Transverse colon (tissue), 4 donors: ENCODE results near the gene EHBP1L1. TPM values are rescaled to one million over a fixed set of nuclear protein-coding genes. Genes with fewer than 3 reads are reported as not detected.

ENCODE experiments used
- DNase-seq: peaks from one replicate; pipeline ENCODE4 v3.0.0-alpha.2; 2019
- H3K27ac ChIP-seq, 4 donors: fragments of 200-600 bp; sonication (generic); 2 replicates each; pipeline ENCODE4 v1.5.1; 2016 to 2018; ENCODE audit warnings: inconsistent platforms in 4 of 4
- H3K27me3 ChIP-seq: fragments of 200-600 bp; sonication (generic); 2 replicates; pipeline ENCODE4 v1.5.1; 2017; ENCODE audit warnings: inconsistent platforms
- H3K36me3 ChIP-seq, 4 donors: fragments of 200-600 bp; sonication (generic); 2 replicates each; pipeline ENCODE4 v1.5.1; 2017 to 2019; ENCODE audit warnings: inconsistent platforms in 4 of 4
- H3K4me1 ChIP-seq, 4 donors: fragments of 200-600 bp; sonication (generic); 2 replicates each; pipeline ENCODE4 v1.5.1; 2017 to 2020; ENCODE audit warnings: inconsistent platforms in 4 of 4
- H3K4me3 ChIP-seq, 4 donors: fragments of 200-600 bp; sonication (generic); 1 replicate in 1 of 4; 2 replicates in 3 of 4; pipeline versions ENCODE4 v1.5.1 to v1.6.1; 2017 to 2019; ENCODE audit warnings: inconsistent platforms in 4 of 4
- H3K9me3 ChIP-seq, 2 donors: fragments of 200-600 bp; sonication (generic); 2 replicates each; pipeline ENCODE4 v1.5.1; 2017 to 2019; ENCODE audit warnings: inconsistent platforms in 2 of 2
- CTCF ChIP-seq, 5 experiments: fragments of 200-600 bp in 3 of 5; fragments of 450-650 bp in 2 of 5; sonication (generic) in 3 of 5; IDR thresholded peaks; 1 replicate in 2 of 5; 2 replicates in 3 of 5; pipeline ENCODE4 v1.5.1; 2016 to 2017; ENCODE audit warnings: antibody characterized with exemption in 5 of 5, inconsistent platforms in 3 of 5, mild to moderate bottlenecking in 2 of 5, moderate library complexity in 1 of 5
- EP300 ChIP-seq: sonication (generic); formaldehyde crosslinking; IDR thresholded peaks from one replicate; pipeline ENCODE4 v1.6.1; 2017; ENCODE audit warnings: antibody characterized with exemption, low read depth
- POLR2A ChIP-seq: fragments of 450-650 bp; IDR thresholded peaks from one replicate; pipeline ENCODE4 v1.6.1; 2016; ENCODE audit warnings: antibody characterized with exemption, mild to moderate bottlenecking, moderate library complexity
- POLR2AphosphoS5 ChIP-seq, 3 donors: sonication (generic); formaldehyde crosslinking; IDR thresholded peaks; one replicate each; pipeline ENCODE4 v1.6.1; 2016; ENCODE audit warnings: antibody characterized with exemption in 3 of 3
- WGBS, 2 donors: methylation state at CpG; one replicate each; pipeline ENCODE4 v1.1.5; 2018; ENCODE audit warnings: low coverage in 1 of 2; 5-methylcytosine and 5-hydroxymethylcytosine counted together
- in situ Hi-C, 4 donors: fragments of 200-750 bp; cut with MboI; loops; one replicate each; pipeline versions ENCODE4 v1.15.0 to v1.15.1; 2017; ENCODE audit warnings: low sequenced_read_pairs in 3 of 4, low pct_ligation_motif_present in 1 of 4, low pct_unique_long_range_greater_than_20kb in 1 of 4
- intact Hi-C: fragments of 100-400 bp; cut with DNase I; formaldehyde crosslinking; loops from one replicate; pipeline ENCODE4 v1.15.1; 2023; ENCODE audit warnings: low total_unique reads
- total RNA-seq, 4 donors: library from RNA; depleted of rRNA; stranded (reverse); fragments of >200 nt; gene quantifications; one replicate each; pipeline ENCODE4 v1.1.0, GENCODE V29; 2016

EHBP1L1 gene
- total RNA-seq, 4 donors from 2014 or later = 90.2 to 215 (median 106) TPM

GRCh38 chr11:65541093-65541982 lies 34.5 kb upstream of the EHBP1L1 start:
- TF ChIP-seq POLR2AphosphoS5 (IDR thresholded peaks at IDR 0.05) (no peak), EP300 (no peak), CTCF (IDR thresholded peaks at IDR 0.05) (no peak), POLR2A (no peak)
- Histone ChIP-seq H3K27ac (peak overlapping the region; percentile 86 to 97 (median 92)), H3K9me3 (no peaks in the 10 kb centered on the region), H3K36me3 (peaks cover 0 to 12% (median 0%) of the 10 kb centered on the region in 4 donors), H3K4me3 (peak overlapping the region in 3 of 4 donors; percentile 35 to 48 (median 47)), H3K4me1 (peaks cover 14 to 27% (median 20%) of the 10 kb centered on the region in 4 donors), H3K27me3 (no peaks in the 10 kb centered on the region)
- intact Hi-C loops = loop anchor here (5.0 kb wide), 2 partner anchors 36 to 51 kb away; partner anchors contain the start of gene EHBP1L1
- DNase-seq = no peak
- in situ Hi-C loops = loop anchor here in 1 of 4 donors (5.0 kb wide), 1 partner anchor 61 kb away; no protein-coding TSS in a partner anchor
- 28% methylated on average over 15 of the region's 18 CpGs; no CpG with 5 or more reads in 1 of the 2 donors for WGBS, 2 donors

GRCh38 chr11:65542738-65543390 lies 33.0 kb upstream of the EHBP1L1 start:
- TF ChIP-seq CTCF (IDR thresholded peaks at IDR 0.05) (no peak), EP300 (no peak), POLR2A (no peak), POLR2AphosphoS5 (IDR thresholded peaks at IDR 0.05) (no peak)
- Histone ChIP-seq H3K9me3 (no peaks in the 10 kb centered on the region), H3K4me3 (no peak overlapping the region), H3K4me1 (peaks cover 15 to 36% (median 26%) of the 10 kb centered on the region in 4 donors), H3K27me3 (no peaks in the 10 kb centered on the region), H3K36me3 (peaks cover 0 to 12% (median 0%) of the 10 kb centered on the region in 4 donors), H3K27ac (no peak overlapping the region)
- DNase-seq = no peak
- in situ Hi-C loops (loop anchor here in 1 of 4 donors (5.0 kb wide), 1 partner anchor 59 kb away; no protein-coding TSS in a partner anchor), intact Hi-C loops (loop anchor here (5.0 kb wide), 2 partner anchors 34 to 49 kb away; partner anchors contain the start of gene EHBP1L1)
- WGBS, 2 donors = 95 to 100% methylated on average over 1 to 3 of the region's 3 CpGs

DNA sequence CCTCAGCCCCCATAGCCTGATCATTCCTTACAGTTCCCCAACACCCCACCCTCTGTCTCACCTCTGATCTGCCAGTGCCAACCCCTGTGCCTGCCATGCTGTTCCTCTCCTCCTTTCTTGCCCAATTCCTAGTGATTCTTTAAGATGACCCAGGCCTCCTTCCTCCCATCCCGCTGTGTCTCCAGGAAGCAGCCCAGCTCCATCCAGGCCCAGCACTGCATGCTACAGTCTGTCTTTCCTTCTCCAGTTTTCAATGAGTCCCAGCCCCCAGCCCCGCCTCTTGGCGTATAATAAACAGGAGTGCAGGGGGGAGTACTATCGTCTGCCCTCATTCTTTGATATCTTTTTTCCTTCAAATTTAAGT lies 30.0 kb upstream of the EHBP1L1 start:
- peak overlapping the region in 3 of 4 donors; percentile 30 to 51 (median 47) for H3K4me3 ChIP-seq
- in situ Hi-C loops (no loop called here), intact Hi-C loops (no loop called here)
- H3K27ac ChIP-seq = peak overlapping the region; percentile 83
- peaks cover 10 to 28% (median 19%) of the 10 kb centered on the region in 4 donors for H3K4me1 ChIP-seq
- H3K36me3 ChIP-seq = no peaks in the 10 kb centered on the region
- no peaks in the 10 kb centered on the region for H3K27me3 ChIP-seq
- H3K9me3 ChIP-seq = no peaks in the 10 kb centered on the region
- no peak for DNase-seq
- 40 to 51% methylated on average over 1 to 4 of the region's 4 CpGs for WGBS, 2 donors
- TF ChIP-seq POLR2AphosphoS5 (IDR thresholded peaks at IDR 0.05) (no peak), POLR2A (no peak), EP300 (no peak), CTCF (IDR thresholded peaks at IDR 0.05) (no peak)
